ENCODE measurements around the gene DUSP3.

DNA sequence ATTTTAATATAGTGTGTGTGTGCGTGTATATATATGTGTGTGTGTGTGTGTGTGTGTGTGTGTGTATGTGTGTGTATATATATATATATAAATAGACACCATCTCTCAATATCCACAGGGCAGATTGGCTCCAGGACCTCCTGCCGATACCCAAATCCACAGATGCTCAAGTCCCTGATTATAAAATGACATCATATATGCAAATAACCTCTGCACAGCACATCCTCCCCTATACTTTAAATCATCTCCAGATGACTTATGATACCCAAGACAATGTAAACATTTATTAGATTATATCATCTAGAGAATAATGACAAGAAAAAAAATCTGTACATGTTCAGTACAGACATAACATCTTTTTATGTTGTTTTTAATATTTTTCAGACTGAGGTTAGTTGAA is 7.8 kb downstream of the DUSP3 start:
- no peak for TF ChIP-seq PHB2 (IDR thresholded peaks at IDR 0.05; ENCODE audit: partially characterized antibody)
- no peak for TF ChIP-seq RNF2 (conservative IDR thresholded peaks at IDR 0.05; ENCODE audit: low read depth)
- TF ChIP-seq, protein P1, sequence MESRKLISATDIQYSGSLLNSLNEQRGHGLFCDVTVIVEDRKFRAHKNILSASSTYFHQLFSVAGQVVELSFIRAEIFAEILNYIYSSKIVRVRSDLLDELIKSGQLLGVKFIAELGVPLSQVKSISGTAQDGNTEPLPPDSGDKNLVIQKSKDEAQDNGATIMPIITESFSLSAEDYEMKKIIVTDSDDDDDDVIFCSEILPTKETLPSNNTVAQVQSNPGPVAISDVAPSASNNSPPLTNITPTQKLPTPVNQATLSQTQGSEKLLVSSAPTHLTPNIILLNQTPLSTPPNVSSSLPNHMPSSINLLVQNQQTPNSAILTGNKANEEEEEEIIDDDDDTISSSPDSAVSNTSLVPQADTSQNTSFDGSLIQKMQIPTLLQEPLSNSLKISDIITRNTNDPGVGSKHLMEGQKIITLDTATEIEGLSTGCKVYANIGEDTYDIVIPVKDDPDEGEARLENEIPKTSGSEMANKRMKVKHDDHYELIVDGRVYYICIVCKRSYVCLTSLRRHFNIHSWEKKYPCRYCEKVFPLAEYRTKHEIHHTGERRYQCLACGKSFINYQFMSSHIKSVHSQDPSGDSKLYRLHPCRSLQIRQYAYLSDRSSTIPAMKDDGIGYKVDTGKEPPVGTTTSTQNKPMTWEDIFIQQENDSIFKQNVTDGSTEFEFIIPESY (CRISPR knock-in tag; IDR thresholded peaks at IDR 0.05): no peak
- no peak for TF ChIP-seq JUN (CRISPR knock-in tag; IDR thresholded peaks at IDR 0.05)
- TF ChIP-seq, protein P2, sequence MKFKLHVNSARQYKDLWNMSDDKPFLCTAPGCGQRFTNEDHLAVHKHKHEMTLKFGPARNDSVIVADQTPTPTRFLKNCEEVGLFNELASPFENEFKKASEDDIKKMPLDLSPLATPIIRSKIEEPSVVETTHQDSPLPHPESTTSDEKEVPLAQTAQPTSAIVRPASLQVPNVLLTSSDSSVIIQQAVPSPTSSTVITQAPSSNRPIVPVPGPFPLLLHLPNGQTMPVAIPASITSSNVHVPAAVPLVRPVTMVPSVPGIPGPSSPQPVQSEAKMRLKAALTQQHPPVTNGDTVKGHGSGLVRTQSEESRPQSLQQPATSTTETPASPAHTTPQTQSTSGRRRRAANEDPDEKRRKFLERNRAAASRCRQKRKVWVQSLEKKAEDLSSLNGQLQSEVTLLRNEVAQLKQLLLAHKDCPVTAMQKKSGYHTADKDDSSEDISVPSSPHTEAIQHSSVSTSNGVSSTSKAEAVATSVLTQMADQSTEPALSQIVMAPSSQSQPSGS (CRISPR knock-in tag; IDR thresholded peaks at IDR 0.05): no peak
- TF ChIP-seq ZNF3 (CRISPR knock-in tag; IDR thresholded peaks at IDR 0.05): no peak
- TF ChIP-seq CREB1 (IDR thresholded peaks at IDR 0.05): no peak
- TF ChIP-seq CREB1 (CRISPR knock-in tag; IDR thresholded peaks at IDR 0.05): no peak
- no peak for TF ChIP-seq MIER2 (CRISPR knock-in tag; IDR thresholded peaks at IDR 0.05)
- no peak for TF ChIP-seq ZNF883 (CRISPR knock-in tag; IDR thresholded peaks at IDR 0.05; ENCODE audit: not compliant biosample characterization)
- TF ChIP-seq ZBTB7A (CRISPR knock-in tag; IDR thresholded peaks at IDR 0.05): no peak
